Sigmoid colon (tissue), 7 donors: ENCODE results near the gene MUC22. TPM values are rescaled to one million over a fixed set of nuclear protein-coding genes. Genes with fewer than 3 reads are reported as not detected.
"Not testable (repeated sequence)": the region's sequence is repeated elsewhere in the genome, so short reads cannot be mapped to it uniquely, and the experiment has no call there.

ENCODE experiments used
- DNase-seq: peaks from one replicate; pipeline ENCODE4 v3.0.0-alpha.2; 2019
- H3K27ac ChIP-seq, 4 donors: fragments of 200-600 bp; sonication (generic); one replicate each; pipeline ENCODE4 v1.5.1; 2016 to 2019; ENCODE audit warnings: mild to moderate bottlenecking in 1 of 4
- H3K27me3 ChIP-seq, 3 donors: fragments of 200-600 bp; sonication (generic); one replicate each; pipeline ENCODE4 v1.5.1; 2019; ENCODE audit warnings: mild to moderate bottlenecking in 1 of 3
- H3K36me3 ChIP-seq, 4 donors: fragments of 200-600 bp; sonication (generic); one replicate each; pipeline ENCODE4 v1.5.1; 2016 to 2019
- H3K4me1 ChIP-seq, 4 donors: fragments of 200-600 bp; sonication (generic); one replicate each; pipeline ENCODE4 v1.5.1; 2017 to 2019
- H3K4me3 ChIP-seq, 4 donors: fragments of 200-600 bp; sonication (generic); one replicate each; pipeline ENCODE4 v1.5.1; 2017 to 2019; ENCODE audit warnings: mild to moderate bottlenecking in 2 of 4, moderate library complexity in 1 of 4
- H3K9me3 ChIP-seq, 4 donors: fragments of 200-600 bp in 3 of 4; sonication (generic) in 3 of 4; one replicate each; pipeline versions ENCODE4 v1.5.1 to v1.6.1; 2013 to 2019
- EP300 ChIP-seq, 4 donors: sonication (generic); formaldehyde crosslinking; IDR thresholded peaks; one replicate each; pipeline ENCODE4 v1.6.1; 2017; ENCODE audit warnings: antibody characterized with exemption in 4 of 4
- POLR2A ChIP-seq, 2 donors: fragments of 450-650 bp; IDR thresholded peaks; one replicate each; pipeline ENCODE4 v1.6.1; 2016; ENCODE audit warnings: antibody characterized with exemption in 2 of 2, mild to moderate bottlenecking in 2 of 2, moderate library complexity in 2 of 2
- POLR2AphosphoS5 ChIP-seq, 4 donors: sonication (generic); formaldehyde crosslinking; IDR thresholded peaks; one replicate each; pipeline ENCODE4 v1.6.1; 2017; ENCODE audit warnings: antibody characterized with exemption in 4 of 4
- WGBS, 2 donors: extraction: QIAGEN DNeasy Blood & Tissue Kit; methylation state at CpG; one replicate each; pipeline ENCODE4 v1.1.7; 2013; 5-methylcytosine and 5-hydroxymethylcytosine counted together
- intact Hi-C: fragments of 100-400 bp; cut with DNase I; formaldehyde crosslinking; loops from one replicate; pipeline ENCODE4 v1.15.1; 2023
- polyA plus RNA-seq, 3 donors: library from polyadenylated mRNA; stranded (reverse); fragments of 200-250 nt; gene quantifications; one replicate each; pipeline ENCODE4 v1.2.3, GENCODE V29; 2013
- total RNA-seq, 4 donors: library from RNA; depleted of rRNA; stranded (reverse); fragments of >200 nt; gene quantifications; one replicate each; pipeline ENCODE4 v1.1.0, GENCODE V29; 2016
- TF ChIP-seq, protein P1 (sequence below), 4 experiments: fragments of 450-650 bp in 3 of 4; fragments of 200-600 bp in 1 of 4; IDR thresholded peaks; one replicate each; pipeline ENCODE4 v1.5.1; 2016 to 2019; ENCODE audit warnings: antibody characterized with exemption in 4 of 4, mild to moderate bottlenecking in 3 of 4, moderate library complexity in 2 of 4
- donor health status: healthy with polysubstance abuse.
- donor health status: Bipolar disorder and iron deficiency.
- donor health status: healthy.

MUC22 gene
- total and polyA plus RNA-seq, 7 donors, result not detected

DNA sequence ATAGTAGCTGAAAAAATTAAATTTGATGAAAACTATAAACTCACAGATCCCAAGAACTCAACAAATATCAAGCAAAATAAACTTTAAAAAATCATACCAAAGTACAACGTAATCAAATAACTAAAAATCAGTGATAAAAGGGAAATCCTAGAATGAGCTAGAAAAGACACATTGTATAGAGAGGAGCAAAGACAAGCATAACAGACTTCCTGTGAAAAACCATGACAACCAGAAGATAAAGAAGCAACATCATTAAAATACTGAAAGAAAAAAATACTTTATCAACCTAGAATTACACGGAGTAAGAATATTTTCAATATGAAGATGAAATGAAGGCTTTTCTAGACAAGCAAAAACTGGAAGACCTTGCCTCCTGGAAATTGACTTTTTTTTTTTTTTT, 9.8 kb downstream of the MUC22 start:
- Histone ChIP-seq H3K9me3 (peaks cover 0 to 3% (median 0%) of the 10 kb centered on the region in 4 donors), H3K27me3 (peaks cover 0 to 3% (median 0%) of the 10 kb centered on the region in 3 donors), H3K36me3 (no peaks in the 10 kb centered on the region), H3K4me3 (no peak overlapping the region), H3K4me1 (no peaks in the 10 kb centered on the region), H3K27ac (no peak overlapping the region)
- TF ChIP-seq POLR2A (IDR thresholded peaks at IDR 0.05), result no peak
- TF ChIP-seq EP300 (IDR thresholded peaks at IDR 0.05), result no peak
- TF ChIP-seq, protein P1, sequence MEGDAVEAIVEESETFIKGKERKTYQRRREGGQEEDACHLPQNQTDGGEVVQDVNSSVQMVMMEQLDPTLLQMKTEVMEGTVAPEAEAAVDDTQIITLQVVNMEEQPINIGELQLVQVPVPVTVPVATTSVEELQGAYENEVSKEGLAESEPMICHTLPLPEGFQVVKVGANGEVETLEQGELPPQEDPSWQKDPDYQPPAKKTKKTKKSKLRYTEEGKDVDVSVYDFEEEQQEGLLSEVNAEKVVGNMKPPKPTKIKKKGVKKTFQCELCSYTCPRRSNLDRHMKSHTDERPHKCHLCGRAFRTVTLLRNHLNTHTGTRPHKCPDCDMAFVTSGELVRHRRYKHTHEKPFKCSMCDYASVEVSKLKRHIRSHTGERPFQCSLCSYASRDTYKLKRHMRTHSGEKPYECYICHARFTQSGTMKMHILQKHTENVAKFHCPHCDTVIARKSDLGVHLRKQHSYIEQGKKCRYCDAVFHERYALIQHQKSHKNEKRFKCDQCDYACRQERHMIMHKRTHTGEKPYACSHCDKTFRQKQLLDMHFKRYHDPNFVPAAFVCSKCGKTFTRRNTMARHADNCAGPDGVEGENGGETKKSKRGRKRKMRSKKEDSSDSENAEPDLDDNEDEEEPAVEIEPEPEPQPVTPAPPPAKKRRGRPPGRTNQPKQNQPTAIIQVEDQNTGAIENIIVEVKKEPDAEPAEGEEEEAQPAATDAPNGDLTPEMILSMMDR (IDR thresholded peaks at IDR 0.05), result no peak
- no peak for TF ChIP-seq POLR2AphosphoS5 (IDR thresholded peaks at IDR 0.05)
- no peak for DNase-seq
- intact Hi-C loops, result no loop called here
- 85 to 92% methylated on average over 2 of the region's 2 CpGs for WGBS, 2 donors

DNA sequence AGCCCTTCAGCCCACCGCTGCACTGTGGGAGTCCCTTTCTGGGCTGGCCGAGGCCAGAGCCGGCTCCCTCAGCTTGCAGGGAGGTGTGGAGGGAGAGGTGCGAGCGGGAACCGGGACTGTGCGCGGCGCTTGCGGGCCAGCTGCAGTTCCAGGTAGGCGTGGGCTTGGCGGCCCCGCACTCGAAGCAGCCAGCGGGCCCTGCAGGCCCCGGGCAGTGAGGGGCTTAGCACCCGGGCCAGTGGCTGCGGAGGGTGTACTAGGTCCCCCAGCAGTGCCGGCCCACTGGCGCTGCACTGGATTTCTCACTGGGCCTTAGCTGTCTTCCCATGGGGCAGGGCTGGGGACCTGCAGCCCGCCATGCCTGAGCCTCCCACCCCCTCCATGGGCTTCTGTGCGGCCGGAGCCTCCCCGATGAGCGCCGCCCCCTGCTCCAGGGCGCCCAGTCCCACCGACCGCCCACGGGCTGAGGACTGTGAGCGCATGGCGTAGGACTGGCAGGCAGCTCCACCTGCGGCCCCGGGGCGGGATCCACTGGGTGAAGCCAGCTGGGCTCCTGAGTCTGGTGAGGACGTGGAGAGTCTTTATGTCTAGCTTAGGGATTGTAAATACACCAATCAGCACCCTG, 10.5 kb downstream of the MUC22 start:
- intact Hi-C loops, H3K27me3 ChIP-seq, H3K9me3 ChIP-seq, H3K4me3 ChIP-seq, H3K27ac ChIP-seq, H3K4me1 ChIP-seq, H3K36me3 ChIP-seq, DNase-seq: not testable (repeated sequence)
- WGBS, 2 donors, result 88 to 94% methylated on average over 36 of the region's 36 CpGs

DNA sequence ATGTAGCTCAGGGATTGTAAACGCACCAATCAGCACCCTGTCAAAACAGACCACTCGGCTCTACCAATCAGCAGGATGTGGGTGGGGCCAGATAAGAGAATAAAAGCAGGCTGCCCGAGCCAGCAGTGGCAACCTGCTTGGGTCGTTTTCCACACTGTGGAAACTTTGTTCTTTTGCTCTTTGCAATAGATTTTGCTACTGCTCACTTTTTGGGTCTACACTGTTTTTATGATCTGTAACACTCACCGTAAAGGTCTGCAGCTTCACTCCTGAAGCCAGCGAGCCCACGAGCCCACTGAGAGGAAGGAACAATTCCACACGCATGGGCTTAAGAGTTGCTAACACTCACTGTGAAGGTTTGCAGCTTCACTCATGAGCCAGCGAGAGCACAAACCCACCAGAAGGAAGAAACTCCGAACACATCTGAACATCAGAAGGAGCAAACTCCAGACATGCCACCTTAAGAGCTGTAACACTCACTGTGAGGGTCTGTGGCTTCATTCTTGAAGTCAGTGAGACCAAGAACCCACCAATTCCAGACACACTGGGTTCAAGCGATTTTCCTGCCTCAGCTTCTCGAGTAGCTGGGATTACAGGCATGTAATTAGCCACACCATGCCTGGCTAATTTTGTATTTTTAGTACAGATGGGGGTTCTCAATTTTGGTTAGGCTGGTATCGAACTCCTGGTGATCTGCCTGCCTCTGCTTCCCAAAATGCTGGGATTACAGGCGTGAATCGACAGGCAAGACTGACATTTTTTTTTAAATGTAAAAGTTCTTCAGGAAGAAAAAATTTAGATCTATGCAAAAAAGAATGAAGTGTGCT, 11.6 kb downstream of the MUC22 start:
- H3K4me3 ChIP-seq, H3K27me3 ChIP-seq, H3K4me1 ChIP-seq, intact Hi-C loops, H3K36me3 ChIP-seq, H3K27ac ChIP-seq, H3K9me3 ChIP-seq, DNase-seq: not testable (repeated sequence)
- 80% methylated on average over 15 of the region's 15 CpGs for WGBS, 2 donors

DNA sequence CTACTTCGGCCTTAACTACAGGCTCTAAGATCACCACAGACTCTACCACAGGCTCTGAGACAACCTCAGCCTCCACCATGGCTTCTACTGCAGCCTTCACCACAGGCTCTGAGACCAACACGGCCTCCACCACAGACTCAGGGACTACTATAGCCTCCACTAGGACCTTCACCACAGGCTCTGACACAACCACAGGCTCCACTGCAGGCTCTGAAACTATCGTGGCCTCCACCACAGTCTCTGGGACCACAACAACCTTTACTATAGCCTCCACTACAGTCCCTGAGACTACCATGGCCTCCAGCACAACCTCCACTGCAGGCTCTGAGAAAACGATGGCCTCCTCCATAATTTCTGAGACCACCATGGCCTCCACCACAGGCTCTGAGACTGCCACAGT, 15.3 kb downstream of the MUC22 start:
- H3K27ac ChIP-seq, result no peak overlapping the region
- WGBS, 2 donors, result 75 to 85% methylated on average over 4 of the region's 4 CpGs

DNA sequence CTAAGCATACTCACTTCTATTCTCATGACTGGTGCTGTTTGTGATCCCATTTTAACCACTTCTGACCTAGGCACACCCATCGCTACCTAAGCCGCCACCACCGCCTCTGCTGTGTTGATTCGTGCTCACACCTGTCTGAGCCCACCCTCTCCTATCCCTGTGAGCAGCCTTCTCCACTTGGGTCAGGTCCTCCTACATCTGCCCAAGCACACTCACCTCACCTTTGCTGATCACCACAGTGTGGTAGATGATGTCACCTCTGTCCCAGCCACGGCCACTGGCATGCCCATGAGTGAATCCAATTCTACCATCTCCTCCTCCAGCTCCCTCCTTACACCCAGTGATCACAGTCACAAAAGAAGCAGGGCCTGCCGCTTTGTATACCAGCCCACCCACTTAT, 20.8 kb downstream of the MUC22 start:
- Histone ChIP-seq H3K9me3 (no peaks in the 10 kb centered on the region), H3K4me3 (no peak overlapping the region), H3K4me1 (no peaks in the 10 kb centered on the region), H3K27ac (no peak overlapping the region), H3K27me3 (no peaks in the 10 kb centered on the region), H3K36me3 (no peaks in the 10 kb centered on the region)
- intact Hi-C loops, result no loop called here
- TF ChIP-seq POLR2AphosphoS5 (IDR thresholded peaks at IDR 0.05) (no peak), POLR2A (IDR thresholded peaks at IDR 0.05) (no peak), EP300 (IDR thresholded peaks at IDR 0.05) (no peak)
- TF ChIP-seq, protein P1 (IDR thresholded peaks at IDR 0.05), result no peak
- no peak for DNase-seq
- 81 to 86% methylated on average over 6 of the region's 6 CpGs for WGBS, 2 donors

More for the DNA sequence above, 15.3 kb downstream of the MUC22 start:
- Histone ChIP-seq H3K36me3 (no peaks in the 10 kb centered on the region), H3K4me3 (no peak overlapping the region), H3K27me3 (peaks cover 0 to 3% (median 0%) of the 10 kb centered on the region in 3 donors), H3K4me1 (no peaks in the 10 kb centered on the region), H3K9me3 (no peaks in the 10 kb centered on the region)
- DNase-seq, result no peak
- TF ChIP-seq POLR2A (IDR thresholded peaks at IDR 0.05) (no peak), POLR2AphosphoS5 (IDR thresholded peaks at IDR 0.05) (no peak), EP300 (IDR thresholded peaks at IDR 0.05) (no peak)
- TF ChIP-seq, protein P1 (IDR thresholded peaks at IDR 0.05), result no peak
- intact Hi-C loops, result no loop called here
